DMS53 (cell line): ENCODE data around the gene HAUS8.
"Not testable (repeated sequence)": the region's sequence is repeated elsewhere in the genome, so short reads cannot be mapped to it uniquely, and the experiment has no call there.

ENCODE experiments used
- DNase-seq: peaks from one replicate; lab custom pipeline; 2025; lab: John Stamatoyannopoulos, UW

Gene HAUS8

DNA sequence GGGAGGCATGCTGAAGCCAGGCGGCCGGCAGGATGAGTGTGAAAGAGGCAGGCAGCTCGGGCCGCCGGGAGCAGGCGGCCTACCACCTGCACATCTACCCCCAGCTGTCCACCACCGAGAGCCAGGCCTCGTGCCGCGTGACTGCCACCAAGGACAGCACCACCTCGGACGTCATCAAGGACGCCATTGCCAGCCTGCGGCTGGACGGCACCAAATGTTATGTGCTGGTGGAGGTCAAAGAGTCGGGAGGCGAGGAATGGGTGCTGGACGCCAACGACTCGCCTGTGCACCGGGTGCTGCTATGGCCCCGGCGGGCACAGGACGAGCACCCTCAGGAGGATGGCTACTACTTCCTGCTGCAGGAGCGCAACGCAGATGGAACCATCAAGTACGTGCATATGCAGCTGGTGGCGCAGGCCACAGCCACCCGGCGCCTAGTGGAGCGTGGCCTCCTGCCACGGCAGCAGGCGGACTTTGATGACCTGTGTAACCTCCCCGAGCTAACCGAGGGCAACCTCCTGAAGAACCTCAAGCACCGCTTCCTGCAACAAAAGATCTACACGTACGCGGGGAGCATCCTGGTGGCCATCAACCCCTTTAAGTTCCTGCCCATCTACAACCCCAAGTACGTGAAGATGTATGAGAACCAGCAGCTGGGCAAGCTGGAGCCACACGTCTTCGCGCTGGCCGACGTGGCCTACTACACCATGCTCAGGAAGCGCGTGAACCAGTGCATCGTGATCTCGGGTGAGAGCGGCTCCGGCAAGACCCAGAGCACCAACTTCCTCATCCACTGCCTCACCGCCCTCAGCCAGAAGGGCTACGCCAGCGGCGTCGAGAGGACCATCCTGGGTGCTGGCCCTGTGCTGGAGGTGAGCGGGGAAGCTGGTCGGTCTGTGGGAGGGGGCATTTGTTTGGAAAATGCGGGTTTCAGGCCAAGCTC is 26.7 kb upstream of the HAUS8 start:
- no peak for DNase-seq

DNA sequence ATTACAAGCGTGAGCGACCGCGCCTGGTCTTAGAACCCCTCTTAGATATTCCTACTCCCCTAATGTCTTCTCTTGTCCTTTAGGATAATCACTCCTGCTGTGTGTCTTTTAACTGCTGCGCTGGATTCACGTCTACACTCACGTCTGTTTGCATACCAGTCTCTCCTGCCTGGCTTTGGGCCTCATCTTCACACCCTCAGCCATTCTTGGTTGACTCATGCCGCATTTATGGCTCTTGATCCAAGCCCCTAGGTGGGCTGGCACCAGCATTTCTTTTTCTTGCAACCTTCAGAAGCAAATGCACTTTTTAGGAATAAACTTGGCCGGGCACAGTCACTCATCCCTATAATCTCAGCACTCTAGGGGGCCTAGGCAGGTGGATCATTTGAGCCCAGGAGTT is 23.1 kb upstream of the HAUS8 start:
- no peak for DNase-seq

GRCh38 chr19:17097593-17098126 is 22.4 kb upstream of the HAUS8 start:
- peak; percentile 30 for DNase-seq

- no peak for DNase-seq
Measured at GRCh38 chr19:17095141-17095919, 20.1 kb upstream of the HAUS8 start.

DNA sequence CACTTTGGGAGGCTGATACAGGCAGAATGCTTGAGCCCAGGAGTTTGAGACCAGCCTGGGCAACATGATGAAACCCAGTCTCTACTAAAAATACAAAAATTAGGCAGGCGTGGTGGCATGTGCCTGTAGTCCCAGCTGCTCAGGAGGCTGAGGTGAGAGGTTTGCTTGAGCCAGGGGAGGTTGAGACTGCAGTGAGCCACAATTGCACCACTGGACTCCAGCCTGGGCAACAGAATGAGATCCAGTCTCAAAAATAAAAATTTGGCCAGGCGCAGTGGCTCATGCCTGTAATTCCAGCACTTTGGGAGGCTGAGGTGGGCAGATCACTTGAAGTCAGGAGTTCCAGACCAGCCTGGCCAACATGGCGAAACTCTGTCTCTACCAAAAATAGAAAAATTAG is 19.4 kb upstream of the HAUS8 start:
- DNase-seq = not testable (repeated sequence)

DNA sequence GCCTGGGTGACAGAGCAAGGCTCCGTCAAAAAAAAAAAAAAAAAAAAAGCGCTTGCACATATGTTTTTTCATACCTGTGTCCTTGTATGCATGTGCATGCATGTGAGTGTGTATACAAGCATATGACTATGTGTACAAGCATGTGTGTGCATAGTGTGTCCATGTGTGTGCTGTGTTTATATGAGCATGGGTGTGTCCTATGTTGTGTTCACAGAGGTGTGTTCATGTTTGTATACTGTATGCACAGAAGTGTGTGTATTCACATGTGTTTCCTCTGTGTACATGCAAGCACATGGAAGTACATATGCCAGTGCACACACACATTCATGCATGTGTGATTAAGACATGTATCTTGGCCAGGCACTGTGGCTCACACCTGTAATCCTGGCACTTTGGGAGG is 17.4 kb upstream of the HAUS8 start:
- no peak for DNase-seq

DNA sequence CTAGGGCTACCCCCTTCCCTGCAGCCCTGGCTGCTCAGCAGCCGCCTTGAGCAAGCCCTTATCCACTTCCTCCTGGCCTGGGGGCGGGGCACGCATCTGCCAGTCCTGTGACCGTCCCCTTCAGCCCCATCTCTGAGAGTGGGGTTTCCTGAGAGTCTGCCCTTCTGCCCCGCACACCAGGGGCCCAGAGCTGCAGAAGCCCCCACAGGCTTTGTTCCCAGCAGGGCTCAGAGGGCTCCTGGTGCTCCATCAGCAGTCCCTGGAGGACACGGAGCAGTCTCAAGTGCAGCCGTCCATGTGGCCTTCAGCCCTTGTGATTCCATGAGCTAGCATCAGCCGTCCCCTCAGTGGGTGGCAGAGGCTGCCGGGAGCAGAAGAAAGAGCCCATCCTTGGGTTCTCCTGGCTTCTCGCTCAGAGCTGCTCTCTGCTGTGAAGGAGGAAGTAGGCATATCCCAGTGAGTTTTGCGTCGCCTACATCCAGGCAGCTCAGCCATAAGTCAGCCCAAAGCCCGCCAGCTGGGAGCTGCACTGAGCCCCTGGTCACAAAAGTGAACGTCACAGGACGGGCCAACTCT is 16.6 kb upstream of the HAUS8 start:
- DNase-seq = no peak

GRCh38 chr19:17090583-17090982 is 15.3 kb upstream of the HAUS8 start:
- no peak for DNase-seq

DNA sequence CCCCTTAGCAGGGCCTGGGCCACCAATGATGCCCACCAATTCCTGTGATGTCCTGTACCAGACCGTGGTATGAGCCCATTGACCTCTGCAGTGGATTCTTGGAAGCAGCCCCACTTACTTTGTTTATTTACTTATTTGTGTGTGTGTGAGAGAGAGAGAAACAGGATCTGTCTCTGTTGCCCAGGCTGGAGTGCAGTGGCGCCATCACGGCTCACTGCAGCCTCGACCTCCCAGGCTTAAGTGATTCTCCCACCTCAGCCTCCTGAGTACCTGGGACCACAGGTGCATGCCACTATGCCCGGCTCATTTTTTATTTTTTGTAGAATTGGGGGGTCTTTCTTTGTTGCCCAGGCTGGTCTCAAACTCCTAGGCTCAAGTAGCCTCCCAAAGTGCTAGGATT is 13.3 kb upstream of the HAUS8 start:
- no peak for DNase-seq

DNA sequence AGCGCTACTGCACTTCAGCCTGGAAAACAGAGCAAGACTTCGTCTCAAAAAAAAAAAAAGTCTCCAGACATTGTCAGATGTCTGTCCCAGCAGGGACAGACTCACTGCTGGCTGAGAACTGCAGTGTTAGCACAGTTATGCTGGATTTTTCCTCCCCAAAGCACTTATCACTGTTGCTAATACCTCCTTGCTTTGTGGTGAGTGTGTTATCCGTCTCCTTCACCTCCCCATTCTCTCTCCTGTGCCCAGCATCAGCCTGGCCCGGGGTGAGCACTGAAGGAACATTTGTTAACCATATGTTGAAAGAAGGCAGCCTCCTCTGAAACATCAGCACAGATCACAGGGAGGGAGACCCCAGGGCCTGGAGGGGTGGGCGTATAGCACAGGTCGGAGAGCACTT is 11.6 kb upstream of the HAUS8 start:
- DNase-seq = no peak

GRCh38 chr19:17086120-17086519 is 10.9 kb upstream of the HAUS8 start:
- DNase-seq = no peak

DNA sequence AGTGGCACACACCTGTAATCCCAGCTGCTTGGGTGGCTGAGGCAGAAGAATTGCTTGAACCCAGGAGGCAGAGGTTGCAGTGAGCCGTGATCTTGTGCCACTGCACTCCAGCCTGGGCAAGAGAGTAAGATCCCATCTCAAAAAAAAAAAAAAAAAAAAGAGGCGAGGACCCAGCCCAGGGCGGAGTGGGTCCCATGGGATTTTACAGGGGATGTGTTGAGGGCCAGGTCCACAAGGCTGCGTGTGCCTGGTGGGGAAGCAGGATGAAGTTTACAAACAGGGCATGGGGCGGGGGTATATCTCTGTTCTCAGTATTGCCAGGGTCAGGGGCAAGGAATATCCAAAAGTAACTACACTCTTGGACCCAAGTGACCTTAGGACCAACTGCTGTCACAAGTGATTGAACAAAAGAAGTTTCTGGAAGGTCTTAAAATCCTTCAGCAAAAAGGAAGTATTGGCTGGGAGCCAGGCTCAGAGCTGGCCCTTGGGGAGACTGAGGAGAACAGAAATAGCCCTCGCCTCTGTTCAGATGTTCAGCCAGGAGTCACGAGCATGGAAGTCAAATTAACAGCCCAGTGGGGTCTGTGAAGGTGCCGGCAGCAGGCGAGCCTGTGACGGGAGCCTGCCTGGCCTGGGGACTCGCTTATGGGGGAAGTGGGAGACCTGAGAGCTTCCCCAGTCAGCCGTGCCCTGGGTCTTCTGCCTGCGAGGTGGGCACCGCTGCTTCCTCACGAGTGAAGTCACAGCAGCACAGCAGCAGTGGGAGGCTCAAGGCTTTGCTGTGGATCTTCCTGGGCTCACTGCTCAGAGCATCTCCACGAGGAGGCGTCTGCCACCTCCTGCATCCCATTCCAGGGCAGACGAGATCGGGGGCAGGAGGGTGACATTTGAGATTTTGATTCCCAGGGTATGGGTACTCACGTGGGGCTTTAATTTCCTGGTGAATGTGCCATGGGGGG is 6.7 kb upstream of the HAUS8 start:
- DNase-seq = no peak

- DNase-seq = no peak
Measured at GRCh38 chr19:17080440-17080801, 5.2 kb upstream of the HAUS8 start.

DNA sequence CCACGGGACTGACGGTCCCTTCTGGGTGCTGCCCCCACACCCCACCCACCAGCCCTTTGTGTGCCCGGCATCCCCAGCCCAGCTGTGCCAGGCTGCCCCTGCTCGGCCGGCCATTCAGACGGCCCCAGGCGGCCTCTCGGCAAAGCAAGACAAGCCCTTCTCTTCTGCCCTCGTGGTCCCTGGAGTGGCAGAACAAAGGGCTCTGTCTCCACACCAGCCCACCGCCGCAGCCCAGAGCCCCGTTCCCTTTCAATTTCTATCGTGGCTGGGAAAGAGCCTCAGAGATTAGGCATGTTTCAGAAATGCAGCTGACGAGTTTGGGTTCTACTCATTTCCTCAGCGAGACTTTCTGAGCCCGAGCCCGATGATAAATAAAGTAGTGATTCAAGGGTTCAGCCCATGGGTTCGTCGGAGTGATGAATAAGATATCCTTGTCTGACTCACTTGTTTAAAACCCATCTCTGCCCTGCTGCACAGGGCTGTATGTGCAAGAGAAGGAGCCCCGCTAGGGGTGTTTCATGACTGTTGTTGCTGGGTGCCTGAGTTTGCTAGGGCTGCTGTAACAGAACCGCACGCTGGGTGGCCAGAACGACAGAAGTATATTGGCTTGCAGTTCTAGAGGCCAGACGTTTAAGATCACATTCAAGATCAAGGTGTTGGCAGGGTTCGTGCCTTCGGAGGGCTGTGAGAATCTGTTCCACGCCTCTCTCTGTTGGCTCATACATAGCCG is 4.6 kb upstream of the HAUS8 start:
- no peak for DNase-seq

- no peak for DNase-seq
Measured at GRCh38 chr19:17078920-17079709, 3.9 kb upstream of the HAUS8 start.

DNA sequence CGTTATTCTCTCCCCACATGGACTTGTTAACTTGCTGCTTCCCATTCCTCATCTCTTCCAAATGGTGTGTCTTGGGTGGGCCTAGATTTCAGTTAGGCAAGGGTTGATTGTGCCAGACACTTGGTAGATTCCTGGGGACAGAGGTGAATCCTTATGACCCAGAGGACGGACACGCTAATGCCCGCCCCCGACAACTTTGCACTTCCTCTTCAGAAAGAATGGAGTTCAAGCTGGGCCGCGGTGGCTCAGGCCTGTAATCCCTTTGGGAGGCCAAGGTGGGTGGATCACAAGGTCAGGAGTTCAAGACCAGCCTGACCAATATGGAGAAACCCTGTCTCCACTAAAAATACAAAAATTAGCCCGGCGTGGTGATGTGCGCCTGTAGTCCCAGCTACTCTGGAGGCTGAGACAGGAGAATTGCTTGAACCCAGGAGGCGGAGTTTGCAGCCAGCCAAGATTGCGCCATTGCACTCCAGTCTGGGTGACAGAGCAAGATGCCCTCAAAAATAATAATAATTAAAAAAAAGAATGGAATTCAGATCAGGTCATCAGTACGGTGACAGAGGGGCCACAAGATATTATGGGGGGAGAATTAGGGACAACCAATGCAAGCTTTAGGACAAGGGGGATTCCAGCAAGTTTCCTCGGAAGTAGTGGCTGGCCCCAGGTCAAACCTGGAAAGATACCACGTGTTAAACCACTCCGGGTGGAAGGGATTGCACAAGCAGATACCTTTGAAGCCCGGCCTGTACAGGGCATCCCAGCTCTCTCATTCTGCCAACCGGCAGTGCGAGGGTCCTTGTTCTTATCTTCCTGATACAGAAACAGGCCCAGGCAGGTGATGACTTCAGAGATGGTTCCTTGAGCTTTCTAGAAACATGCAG is 3.0 kb upstream of the HAUS8 start:
- no peak for DNase-seq

- no peak for DNase-seq
Measured at GRCh38 chr19:17077447-17078028, 2.3 kb upstream of the HAUS8 start.

- no peak for DNase-seq
Measured at GRCh38 chr19:17076543-17076991, 1.3 kb upstream of the HAUS8 start.
